Transverse colon (tissue), 4 donors: Measurements from ENCODE around the gene HYCC2. TPM values are rescaled to one million over a fixed set of nuclear protein-coding genes. Genes with fewer than 3 reads are reported as not detected.
A peak's percentile ranks its signal among the peaks of the same experiment; 100 is the strongest.
"Not testable (repeated sequence)": the region's sequence is repeated elsewhere in the genome, so short reads cannot be mapped to it uniquely, and the experiment has no call there.

Experiments
- DNase-seq: peaks from one replicate; pipeline ENCODE4 v3.0.0-alpha.2; 2019
- H3K27ac ChIP-seq, 4 donors: fragments of 200-600 bp; sonication (generic); 2 replicates each; pipeline ENCODE4 v1.5.1; 2016 to 2018; ENCODE audit warnings: inconsistent platforms in 4 of 4
- H3K27me3 ChIP-seq: fragments of 200-600 bp; sonication (generic); 2 replicates; pipeline ENCODE4 v1.5.1; 2017; ENCODE audit warnings: inconsistent platforms
- H3K36me3 ChIP-seq, 4 donors: fragments of 200-600 bp; sonication (generic); 2 replicates each; pipeline ENCODE4 v1.5.1; 2017 to 2019; ENCODE audit warnings: inconsistent platforms in 4 of 4
- H3K4me1 ChIP-seq, 4 donors: fragments of 200-600 bp; sonication (generic); 2 replicates each; pipeline ENCODE4 v1.5.1; 2017 to 2020; ENCODE audit warnings: inconsistent platforms in 4 of 4
- H3K4me3 ChIP-seq, 4 donors: fragments of 200-600 bp; sonication (generic); 1 replicate in 1 of 4; 2 replicates in 3 of 4; pipeline versions ENCODE4 v1.5.1 to v1.6.1; 2017 to 2019; ENCODE audit warnings: inconsistent platforms in 4 of 4
- H3K9me3 ChIP-seq, 2 donors: fragments of 200-600 bp; sonication (generic); 2 replicates each; pipeline ENCODE4 v1.5.1; 2017 to 2019; ENCODE audit warnings: inconsistent platforms in 2 of 2
- EP300 ChIP-seq: sonication (generic); formaldehyde crosslinking; IDR thresholded peaks from one replicate; pipeline ENCODE4 v1.6.1; 2017; ENCODE audit warnings: antibody characterized with exemption, low read depth
- POLR2A ChIP-seq: fragments of 450-650 bp; IDR thresholded peaks from one replicate; pipeline ENCODE4 v1.6.1; 2016; ENCODE audit warnings: antibody characterized with exemption, mild to moderate bottlenecking, moderate library complexity
- POLR2AphosphoS5 ChIP-seq, 3 donors: sonication (generic); formaldehyde crosslinking; IDR thresholded peaks; one replicate each; pipeline ENCODE4 v1.6.1; 2016; ENCODE audit warnings: antibody characterized with exemption in 3 of 3
- WGBS, 2 donors: methylation state at CpG; one replicate each; pipeline ENCODE4 v1.1.5; 2018; ENCODE audit warnings: low coverage in 1 of 2; 5-methylcytosine and 5-hydroxymethylcytosine counted together
- in situ Hi-C, 4 donors: fragments of 200-750 bp; cut with MboI; loops; one replicate each; pipeline versions ENCODE4 v1.15.0 to v1.15.1; 2017; ENCODE audit warnings: low sequenced_read_pairs in 3 of 4, low pct_ligation_motif_present in 1 of 4, low pct_unique_long_range_greater_than_20kb in 1 of 4
- intact Hi-C: fragments of 100-400 bp; cut with DNase I; formaldehyde crosslinking; loops from one replicate; pipeline ENCODE4 v1.15.1; 2023; ENCODE audit warnings: low total_unique reads
- total RNA-seq, 4 donors: library from RNA; depleted of rRNA; stranded (reverse); fragments of >200 nt; gene quantifications; one replicate each; pipeline ENCODE4 v1.1.0, GENCODE V29; 2016
- TF ChIP-seq, protein P1 (sequence below), 5 experiments: fragments of 200-600 bp in 3 of 5; fragments of 450-650 bp in 2 of 5; sonication (generic) in 3 of 5; IDR thresholded peaks; 1 replicate in 2 of 5; 2 replicates in 3 of 5; pipeline ENCODE4 v1.5.1; 2016 to 2017; ENCODE audit warnings: antibody characterized with exemption in 5 of 5, inconsistent platforms in 3 of 5, mild to moderate bottlenecking in 2 of 5, moderate library complexity in 1 of 5

HYCC2 gene
- total RNA-seq, 4 donors from 2014 or later, result 23.9 to 104 (median 35.8) TPM

DNA sequence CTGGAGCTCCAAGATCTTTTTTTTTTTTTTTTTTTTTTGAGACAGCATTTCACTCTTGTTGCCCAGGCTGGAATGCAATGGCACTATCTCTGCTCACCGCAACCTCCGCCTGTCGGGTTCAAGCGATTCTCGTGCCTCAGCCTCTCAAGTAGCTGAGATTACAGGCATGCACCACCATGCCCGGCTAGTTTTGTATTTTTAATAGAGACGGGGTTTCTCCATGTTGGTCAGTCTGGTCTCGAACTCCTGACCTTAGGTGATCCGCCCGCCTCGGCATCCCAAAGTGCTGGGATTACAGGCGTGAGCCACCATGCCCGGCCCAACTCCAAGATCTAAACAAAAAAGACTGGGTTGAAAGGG lies 46.2 kb upstream of the HYCC2 start:
- intact Hi-C loops, H3K9me3 ChIP-seq, DNase-seq, H3K36me3 ChIP-seq, H3K27me3 ChIP-seq, in situ Hi-C loops: not testable (repeated sequence)
- Histone ChIP-seq H3K4me1 (peaks cover 0 to 52% (median 19%) of the 10 kb centered on the region in 4 donors), H3K27ac (peak overlapping the region; percentile 99 to 100 (median 100)), H3K4me3 (peak overlapping the region; percentile 86 to 97 (median 92))
- TF ChIP-seq, protein P1, sequence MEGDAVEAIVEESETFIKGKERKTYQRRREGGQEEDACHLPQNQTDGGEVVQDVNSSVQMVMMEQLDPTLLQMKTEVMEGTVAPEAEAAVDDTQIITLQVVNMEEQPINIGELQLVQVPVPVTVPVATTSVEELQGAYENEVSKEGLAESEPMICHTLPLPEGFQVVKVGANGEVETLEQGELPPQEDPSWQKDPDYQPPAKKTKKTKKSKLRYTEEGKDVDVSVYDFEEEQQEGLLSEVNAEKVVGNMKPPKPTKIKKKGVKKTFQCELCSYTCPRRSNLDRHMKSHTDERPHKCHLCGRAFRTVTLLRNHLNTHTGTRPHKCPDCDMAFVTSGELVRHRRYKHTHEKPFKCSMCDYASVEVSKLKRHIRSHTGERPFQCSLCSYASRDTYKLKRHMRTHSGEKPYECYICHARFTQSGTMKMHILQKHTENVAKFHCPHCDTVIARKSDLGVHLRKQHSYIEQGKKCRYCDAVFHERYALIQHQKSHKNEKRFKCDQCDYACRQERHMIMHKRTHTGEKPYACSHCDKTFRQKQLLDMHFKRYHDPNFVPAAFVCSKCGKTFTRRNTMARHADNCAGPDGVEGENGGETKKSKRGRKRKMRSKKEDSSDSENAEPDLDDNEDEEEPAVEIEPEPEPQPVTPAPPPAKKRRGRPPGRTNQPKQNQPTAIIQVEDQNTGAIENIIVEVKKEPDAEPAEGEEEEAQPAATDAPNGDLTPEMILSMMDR (IDR thresholded peaks at IDR 0.05), result peak in 1 of 5 experiments; percentile 40
- 11 to 23% methylated on average over 5 to 13 of the region's 13 CpGs for WGBS, 2 donors

DNA sequence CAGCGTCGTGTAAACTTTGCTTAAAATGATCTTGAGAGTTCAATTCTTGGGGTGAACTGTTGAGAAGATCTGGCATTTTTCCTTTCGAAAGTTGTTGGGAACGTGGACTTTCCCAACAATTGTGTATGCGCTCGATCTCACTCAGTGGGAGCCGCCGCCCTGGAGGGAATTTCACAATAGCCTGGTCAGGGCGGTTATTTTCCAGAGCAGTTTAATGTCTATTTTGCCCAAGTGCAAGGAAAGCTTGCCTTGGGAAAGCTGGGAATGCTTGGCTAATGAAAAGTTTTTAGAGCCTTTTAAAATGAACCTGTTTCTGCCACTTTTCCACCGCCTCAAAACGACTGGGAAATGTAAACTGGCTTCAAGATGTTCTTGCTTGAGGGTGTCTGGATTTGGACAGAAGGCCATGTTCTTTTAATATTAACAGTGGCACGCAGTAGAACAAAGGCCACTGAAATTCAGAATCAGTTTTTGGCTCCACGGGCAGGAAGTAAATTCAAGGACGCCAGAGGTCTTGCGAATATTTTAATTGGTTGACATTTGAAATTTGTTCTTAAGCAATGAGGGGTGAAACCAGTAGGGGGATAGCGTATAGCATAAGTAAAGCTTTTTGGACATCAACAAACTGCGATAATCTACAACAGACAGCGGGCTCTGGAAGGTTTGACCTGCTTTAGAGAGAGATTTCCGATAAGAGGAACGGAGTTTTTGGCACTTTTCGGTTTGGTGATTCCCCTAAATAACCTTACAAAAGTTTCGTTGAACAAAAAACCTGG lies 45.7 kb upstream of the HYCC2 start:
- Histone ChIP-seq H3K4me1 (peaks cover 0 to 47% (median 17%) of the 10 kb centered on the region in 4 donors), H3K27ac (peak overlapping the region; percentile 99 to 100 (median 100)), H3K36me3 (no peaks in the 10 kb centered on the region), H3K27me3 (no peaks in the 10 kb centered on the region), H3K4me3 (peak overlapping the region; percentile 86 to 97 (median 92)), H3K9me3 (no peaks in the 10 kb centered on the region)
- TF ChIP-seq POLR2A, result peak; percentile 35
- TF ChIP-seq POLR2AphosphoS5 (IDR thresholded peaks at IDR 0.05), result peak; percentile 17 to 74 (median 56)
- TF ChIP-seq EP300, result no peak
- TF ChIP-seq, protein P1 (IDR thresholded peaks at IDR 0.05), result peak in 4 of 5 experiments; percentile 16 to 72 (median 47)
- DNase-seq, result peak; percentile 65
- intact Hi-C loops, result no loop called here
- WGBS, 2 donors, result 1 to 4% methylated on average over 4 to 22 of the region's 22 CpGs
- in situ Hi-C loops, result no loop called here

DNA sequence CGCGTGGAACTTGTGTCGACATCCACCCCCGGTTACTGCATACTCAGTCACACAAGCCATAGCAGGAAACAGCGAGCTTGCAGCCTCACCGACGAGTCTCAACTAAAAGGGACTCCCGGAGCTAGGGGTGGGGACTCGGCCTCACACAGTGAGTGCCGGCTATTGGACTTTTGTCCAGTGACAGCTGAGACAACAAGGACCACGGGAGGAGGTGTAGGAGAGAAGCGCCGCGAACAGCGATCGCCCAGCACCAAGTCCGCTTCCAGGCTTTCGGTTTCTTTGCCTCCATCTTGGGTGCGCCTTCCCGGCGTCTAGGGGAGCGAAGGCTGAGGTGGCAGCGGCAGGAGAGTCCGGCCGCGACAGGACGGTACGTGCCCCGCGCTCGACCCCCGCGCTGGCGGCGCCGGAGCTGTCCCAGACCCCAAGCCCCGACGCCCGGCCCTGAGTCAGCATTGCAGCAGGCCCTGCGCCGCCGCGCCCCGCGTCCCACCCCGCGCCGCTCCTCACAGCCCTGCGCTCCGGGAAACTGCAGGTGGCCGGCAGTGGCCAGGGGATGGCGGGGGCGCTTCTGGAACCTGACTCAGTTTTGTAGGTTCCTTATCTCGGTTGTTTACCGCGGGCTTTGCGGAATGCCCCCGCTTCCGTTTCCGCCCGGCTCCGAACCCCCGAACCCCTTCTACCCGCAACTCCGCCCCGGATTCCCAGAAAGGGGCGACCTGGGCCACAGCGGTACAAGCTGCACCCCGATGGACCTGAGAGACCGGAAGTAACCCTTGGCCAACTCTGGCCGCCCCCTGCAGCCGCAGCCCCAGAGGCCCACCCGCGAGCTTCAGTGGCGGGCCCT lies 44.9 kb upstream of the HYCC2 start, which contains the start of gene CFLAR:
TSS of gene CFLAR (plus strand) at position 50 of the 844 bp plus-strand sequence. CDS start 13,702 bp downstream, outside the sequence.
- no peaks in the 10 kb centered on the region for H3K27me3 ChIP-seq
- peak; percentile 95 for TF ChIP-seq POLR2A
- TF ChIP-seq POLR2AphosphoS5 (IDR thresholded peaks at IDR 0.05), result peak; percentile 65 to 93 (median 89)
- TF ChIP-seq, protein P1 (IDR thresholded peaks at IDR 0.05), result no peak
- peak within 1 kb of the TSS; percentile 99 to 100 (median 100) for H3K27ac ChIP-seq
- intact Hi-C loops (no loop called here), in situ Hi-C loops (no loop called here)
- no peaks in the 10 kb centered on the region for H3K9me3 ChIP-seq
- peaks cover 0 to 39% (median 17%) of the 10 kb centered on the region in 4 donors for H3K4me1 ChIP-seq
- H3K4me3 ChIP-seq, result peak within 1 kb of the TSS; percentile 86 to 97 (median 92)
- DNase-seq, result peak; percentile 85
- WGBS, 2 donors, result 0 to 1% methylated on average over 7 to 48 of the region's 75 CpGs
- no peaks in the 10 kb centered on the region for H3K36me3 ChIP-seq

DNA sequence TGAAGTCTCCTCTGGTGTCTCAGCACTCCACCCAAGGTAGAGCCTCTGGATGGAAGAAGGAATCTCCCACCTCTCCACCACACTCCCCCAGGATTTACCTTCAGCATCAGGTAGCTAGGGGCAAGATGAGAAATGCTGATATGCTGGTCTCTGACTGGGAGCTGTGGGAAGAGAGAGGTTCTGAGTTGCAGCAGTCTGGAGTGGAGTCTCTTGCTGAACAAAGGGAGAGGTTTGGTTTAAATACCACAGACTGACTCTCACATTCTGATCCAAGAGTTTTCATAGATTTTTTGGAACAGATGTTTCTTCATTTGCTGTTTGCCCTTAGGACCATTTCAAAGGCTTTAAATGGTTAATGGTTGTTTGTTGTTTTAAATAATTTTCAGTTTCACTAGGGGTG lies 43.4 kb upstream of the HYCC2 start:
- in situ Hi-C loops, result no loop called here
- Histone ChIP-seq H3K4me1 (peaks cover 0 to 24% (median 9%) of the 10 kb centered on the region in 4 donors), H3K36me3 (no peaks in the 10 kb centered on the region), H3K4me3 (peak overlapping the region in 1 of 4 donors; percentile 97), H3K27me3 (no peaks in the 10 kb centered on the region), H3K27ac (peak overlapping the region; percentile 99 to 100 (median 100)), H3K9me3 (no peaks in the 10 kb centered on the region)
- intact Hi-C loops, result no loop called here
- no peak for DNase-seq
- TF ChIP-seq EP300 (no peak), POLR2A (no peak), POLR2AphosphoS5 (IDR thresholded peaks at IDR 0.05) (no peak)
- TF ChIP-seq, protein P1 (IDR thresholded peaks at IDR 0.05), result no peak
